PC-9 (cell line): ENCODE data around the gene RETREG1. TPM values are rescaled to one million over a fixed set of nuclear protein-coding genes. Genes with fewer than 3 reads are reported as not detected.

Source experiments
- BruUV-seq: library from RNA; stranded (reverse); fragments of 400-500 nt; replicated peaks from 2 replicates; lab custom pipeline; 2021; lab: Mats Ljungman, UMichigan
- CTCF ChIA-PET: fragments of 300-600 bp; sonication (Branson Sonifier 250); formaldehyde crosslinking; loops from one replicate; lab custom pipeline; 2022; ENCODE audit warnings: antibody characterized with exemption; lab: Charles Lee
- POLR2A ChIA-PET: fragments of 300-600 bp; sonication (Branson Sonifier 250); formaldehyde crosslinking; loops from one replicate; lab custom pipeline; 2022; ENCODE audit warnings: antibody characterized with exemption; ENCODE audit not compliant: unreplicated experiment; lab: Charles Lee
- DNase-seq, 2 experiments: peaks; one replicate each; pipeline versions ENCODE4 v3.0.0 to v3.0.0-alpha.2; 2015 to 2022; ENCODE audit warnings: mixed read lengths in 1 of 2
- H2AFZ ChIP-seq: fragments of 200-600 bp; sonication (generic); 2 replicates; pipeline ENCODE4 v1.8.1; 2017; ENCODE audit warnings: antibody characterized with exemption
- H3F3A ChIP-seq: fragments of 200-600 bp; sonication (generic); 2 replicates; pipeline ENCODE4 v1.8.1; 2017; ENCODE audit warnings: antibody characterized with exemption, mild to moderate bottlenecking, low read depth; ENCODE audit not compliant: insufficient read depth
- H3K27ac ChIP-seq: fragments of 200-600 bp; sonication (generic); 2 replicates; pipeline ENCODE4 v1.6.1; 2016; ENCODE audit warnings: mixed run types
- H3K27me3 ChIP-seq: fragments of 200-600 bp; sonication (generic); 2 replicates; pipeline ENCODE4 v1.6.1; 2016; ENCODE audit warnings: low read depth, mixed run types; ENCODE audit not compliant: insufficient read depth
- H3K36me3 ChIP-seq: fragments of 200-600 bp; sonication (generic); 2 replicates; pipeline ENCODE4 v1.6.1; 2016; ENCODE audit warnings: low read depth, mixed run types
- H3K4me1 ChIP-seq: fragments of 200-600 bp; sonication (generic); replicated peaks from 2 replicates; pipeline ENCODE4 v1.6.1; 2016; ENCODE audit warnings: mixed run types; ENCODE audit not compliant: insufficient read depth
- H3K4me2 ChIP-seq: fragments of 200-600 bp; sonication (generic); 2 replicates; pipeline ENCODE4 v1.6.1; 2017; ENCODE audit warnings: mixed run types
- H3K4me3 ChIP-seq: fragments of 200-600 bp; sonication (generic); 2 replicates; pipeline ENCODE4 v1.6.1; 2016; ENCODE audit warnings: mixed run types
- H3K79me2 ChIP-seq: fragments of 200-600 bp; sonication (generic); 2 replicates; pipeline ENCODE4 v1.6.1; 2017; ENCODE audit warnings: low read depth, mixed run types
- H3K9me2 ChIP-seq: fragments of 200-600 bp; sonication (generic); 2 replicates; pipeline ENCODE4 v1.8.1; 2017; ENCODE audit warnings: mild to moderate bottlenecking; ENCODE audit not compliant: insufficient read depth
- H3K9me3 ChIP-seq: fragments of 200-600 bp; sonication (generic); 2 replicates; pipeline ENCODE4 v1.8.1; 2016; ENCODE audit warnings: low read depth; ENCODE audit not compliant: insufficient read depth
- H4K20me1 ChIP-seq: fragments of 200-600 bp; sonication (generic); 2 replicates; pipeline ENCODE4 v1.8.1; 2017; ENCODE audit not compliant: insufficient read depth
- CTCF ChIP-seq: fragments of 200-600 bp; sonication (generic); conservative IDR thresholded peaks from 2 replicates; pipeline ENCODE4 v1.6.1; 2017; ENCODE audit warnings: mixed run types, antibody characterized with exemption, mild to moderate bottlenecking, moderate library complexity
- EZH2 ChIP-seq: fragments of 200-600 bp; sonication (generic); IDR thresholded peaks from 2 replicates; pipeline ENCODE4 v1.8.0; 2017; ENCODE audit warnings: antibody characterized with exemption, low read depth
- intact Hi-C: fragments of 100-400 bp; cut with micrococcal nuclease; formaldehyde crosslinking; loops from one replicate; pipeline ENCODE4 v1.10.0; 2022; ENCODE audit not compliant: unreplicated experiment
- total RNA-seq: library from RNA; stranded (reverse); gene quantifications from 2 replicates; pipeline ENCODE4 v1.2.3, GENCODE V29; 2021

Gene RETREG1
- total RNA-seq, 1 experiment from 2014 or later, result 9.7 TPM

GRCh38 chr5:16482891-16483290, 133.9 kb downstream of the RETREG1 start:
- ChIA-PET POLR2A (interaction anchor here (0.5 kb wide), 1 partner anchor 26 kb away, joined by 5 read pairs; no protein-coding TSS in a partner anchor), CTCF (interaction anchor here (0.7 kb wide), 1 partner anchor 80 kb away, joined by 3 read pairs; no protein-coding TSS in a partner anchor)
- Histone ChIP-seq H3K9me2 (no peaks in the 10 kb centered on the region), H3K79me2 (no peaks in the 10 kb centered on the region), H2AFZ (no peak overlapping the region), H3K27ac (no peak overlapping the region), H3K4me3 (no peak overlapping the region), H3K36me3 (no peaks in the 10 kb centered on the region), H3K4me1 (peaks cover 14% of the 10 kb centered on the region), H4K20me1 (no peaks in the 10 kb centered on the region), H3K9me3 (0 out of 2 replicates have a peak, but pooled peaks cover 3% of the 10 kb centered on the region), H3F3A (no peaks in the 10 kb centered on the region), H3K27me3 (no peaks in the 10 kb centered on the region), H3K4me2 (no peak overlapping the region)
- intact Hi-C loops, result no loop called here
- TF ChIP-seq CTCF, result no peak
- BruUV-seq, result no TSS peak
- no peak for DNase-seq

GRCh38 chr5:16480821-16481538, 135.8 kb downstream of the RETREG1 start:
- Histone ChIP-seq H2AFZ (no peak overlapping the region), H3K4me1 (peaks cover 14% of the 10 kb centered on the region), H3K27ac (no peak overlapping the region), H3K36me3 (no peaks in the 10 kb centered on the region), H3K9me3 (0 out of 2 replicates have a peak, but pooled peaks cover 3% of the 10 kb centered on the region), H4K20me1 (no peaks in the 10 kb centered on the region), H3K4me3 (no peak overlapping the region), H3K9me2 (no peaks in the 10 kb centered on the region), H3F3A (no peaks in the 10 kb centered on the region), H3K4me2 (no peak overlapping the region), H3K27me3 (no peaks in the 10 kb centered on the region), H3K79me2 (no peaks in the 10 kb centered on the region)
- DNase-seq, result peak in 1 of 2 experiments; percentile 72
- intact Hi-C loops, result no loop called here
- BruUV-seq, result no TSS peak
- ChIA-PET CTCF (interaction anchor here (0.6 kb wide), 1 partner anchor 67 kb away, joined by 3 read pairs; no protein-coding TSS in a partner anchor), POLR2A (interaction anchor here (0.5 to 0.6 kb wide), 2 partner anchors 9 to 21 kb away, joined by 3 to 6 read pairs; no protein-coding TSS in a partner anchor)
- TF ChIP-seq EZH2, result no peak

- H3K9me3 ChIP-seq, result 0 out of 2 replicates have a peak, but pooled peaks cover 3% of the 10 kb centered on the region
- no peaks in the 10 kb centered on the region for H3K36me3 ChIP-seq
- CTCF ChIA-PET, result interaction anchor here (0.6 kb wide), 1 partner anchor 68 kb away, joined by 3 read pairs; no protein-coding TSS in a partner anchor
- BruUV-seq, result no TSS peak
- H3K27me3 ChIP-seq, result no peaks in the 10 kb centered on the region
- H3K4me2 ChIP-seq, result no peak overlapping the region
- H3K79me2 ChIP-seq, result no peaks in the 10 kb centered on the region
- H3K4me1 ChIP-seq, result peaks cover 14% of the 10 kb centered on the region
- no peaks in the 10 kb centered on the region for H4K20me1 ChIP-seq
- H3K9me2 ChIP-seq, result no peaks in the 10 kb centered on the region
- intact Hi-C loops, result no loop called here
- TF ChIP-seq EZH2, result no peak
- no peak for TF ChIP-seq CTCF
- DNase-seq, result no peak
- no peaks in the 10 kb centered on the region for H3F3A ChIP-seq
- H3K4me3 ChIP-seq, result no peak overlapping the region
- H2AFZ ChIP-seq, result no peak overlapping the region
- H3K27ac ChIP-seq, result no peak overlapping the region
- POLR2A ChIA-PET, result no interaction called here
These were observed 136.7 kb downstream of the RETREG1 start for GRCh38 chr5:16480144-16480543.
